Muscle of leg (tissue), 16 donors: ENCODE results near the gene NEIL1. TPM values are rescaled to one million over a fixed set of nuclear protein-coding genes. Genes with fewer than 3 reads are reported as not detected.
"Not testable (repeated sequence)": the region's sequence is repeated elsewhere in the genome, so short reads cannot be mapped to it uniquely, and the experiment has no call there.

ENCODE experiments used
- DNase-seq: peaks from one replicate; pipeline ENCODE4 v3.0.0; 2013
- H3K27ac ChIP-seq: one replicate; pipeline ENCODE4 v1.5.1; 2013; ENCODE audit warnings: mild to moderate bottlenecking, low read length, control low read depth
- H3K27me3 ChIP-seq: one replicate; pipeline ENCODE4 v1.6.1; 2013; ENCODE audit warnings: low read length; ENCODE audit not compliant: control insufficient read depth, insufficient read depth
- H3K36me3 ChIP-seq: one replicate; pipeline ENCODE4 v1.6.1; 2013; ENCODE audit warnings: low read length; ENCODE audit not compliant: control insufficient read depth, insufficient read depth
- H3K4me1 ChIP-seq: one replicate; pipeline ENCODE4 v1.6.1; 2013; ENCODE audit warnings: low read length; ENCODE audit not compliant: control insufficient read depth, insufficient read depth
- H3K4me3 ChIP-seq: one replicate; pipeline ENCODE4 v1.5.1; 2013; ENCODE audit warnings: low read length, control low read depth
- H3K9me3 ChIP-seq: replicated peaks from 2 replicates; pipeline ENCODE4 v1.6.1; 2013; ENCODE audit warnings: low read depth, low read length; ENCODE audit not compliant: control insufficient read depth
- WGBS: methylation state at CpG from one replicate; pipeline ENCODE4 v1.1.5; 2013; ENCODE audit warnings: missing lambda C conversion rate; ENCODE audit not compliant: insufficient coverage; 5-methylcytosine and 5-hydroxymethylcytosine counted together
- long read RNA-seq, 11 donors: transcript quantifications; one replicate each; lab custom pipeline, GENCODE V29; 2026
- polyA plus RNA-seq, 8 donors: library from polyadenylated mRNA; unstranded; fragments of 120-200 nt; gene quantifications; one replicate each; pipeline versions ENCODE4 v1.2.1 to v1.2.3, GENCODE V29; 2013; ENCODE audit warnings: inconsistent platforms in 1 of 8, low replicate concordance in 1 of 8; ENCODE audit not compliant: insufficient read length in 8 of 8, insufficient read depth in 1 of 8
- total RNA-seq: library from RNA; stranded (reverse); fragments of 120-200 nt; gene quantifications from one replicate; pipeline ENCODE4 v1.2.4, GENCODE V29; 2013

The NEIL1 gene
- total RNA-seq = 10.3 TPM
- 10 to 100 TPM in 1 of 8 donors, 1 to 10 TPM in 7; 3.3 to 12.0 (median 7.5) TPM for polyA plus RNA-seq
- long read RNA-seq, donor 1, partial matches to known transcripts = 0 of 1 reads
- long read RNA-seq, donor 1, other reads (novel, unspliced or antisense) = 0 of 1 reads
- long read RNA-seq, donor 2 = 0 reads
- long read RNA-seq, donor 3 = 0 reads
- long read RNA-seq, donor 4, partial matches to known transcripts = 0 of 2 reads
- long read RNA-seq, donor 4, other reads (novel, unspliced or antisense) = 0 of 2 reads
- long read RNA-seq, donor 5, partial matches to known transcripts = 0 of 2 reads
- long read RNA-seq, donor 5, other reads (novel, unspliced or antisense) = 0 of 2 reads
- long read RNA-seq, donor 6, partial matches to known transcripts = 0 of 1 reads
- long read RNA-seq, donor 6, other reads (novel, unspliced or antisense) = 0 of 1 reads
- long read RNA-seq, donor 7 = 0 reads
- long read RNA-seq, donor 8 = 0 reads
- long read RNA-seq, donor 9 = 0 reads
- long read RNA-seq, donor 10, partial matches to known transcripts = 0 of 1 reads
- long read RNA-seq, donor 10, other reads (novel, unspliced or antisense) = 0 of 1 reads
- long read RNA-seq, donor 11, partial matches to known transcripts = 0 of 1 reads
- long read RNA-seq, donor 11, other reads (novel, unspliced or antisense) = 0 of 1 reads

DNA sequence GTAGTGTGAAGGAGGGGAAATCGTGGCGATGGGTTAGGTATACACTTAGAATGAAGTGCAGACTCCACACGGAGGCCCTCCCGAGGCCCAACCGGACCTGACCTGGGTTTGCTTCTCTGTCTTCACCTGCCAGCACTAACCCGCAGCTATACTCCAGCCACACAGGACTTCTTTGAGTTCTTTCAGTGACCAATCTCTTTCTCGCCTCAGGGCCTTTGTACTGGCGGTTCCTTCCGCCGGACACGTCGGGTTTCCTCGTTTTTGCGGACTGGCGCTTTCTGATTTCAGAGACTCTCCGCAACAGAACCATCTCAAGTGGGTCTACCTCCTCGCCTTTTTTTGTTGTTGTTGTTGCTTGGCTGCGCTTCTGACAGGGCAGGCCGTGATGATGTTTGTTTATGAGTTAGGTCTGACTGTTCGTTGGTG lies at the start of gene NEIL1:
NEIL1 (plus strand) TSS at position 244 of the 426 bp plus-strand sequence. CDS start 1,867 bp downstream, outside the sequence.
- WGBS = 11% methylated on average over 8 of the region's 20 CpGs
- H3K36me3 ChIP-seq = no peaks in the 10 kb centered on the region
- DNase-seq = no peak

GRCh38 chr15:75298541-75299310 lies 48.1 kb upstream of the NEIL1 start:
- not testable (repeated sequence) for H3K27ac ChIP-seq, H3K27me3 ChIP-seq
- WGBS = no CpG with 5 or more reads among the region's 13 CpGs

More for the DNA sequence above, at the start of gene NEIL1:
- Histone ChIP-seq H3K4me1 (peaks cover 24% of the 10 kb centered on the region), H3K27ac (no peak within 1 kb of the TSS), H3K9me3 (no peaks in the 10 kb centered on the region), H3K4me3 (peak within 1 kb of the TSS; percentile 65), H3K27me3 (peaks cover 36% of the 10 kb centered on the region)

GRCh38 chr15:75299311-75299688 lies 47.5 kb upstream of the NEIL1 start:
- DNase-seq, H3K4me1 ChIP-seq, H3K4me3 ChIP-seq, H3K27me3 ChIP-seq, H3K9me3 ChIP-seq, H3K36me3 ChIP-seq, H3K27ac ChIP-seq: not testable (repeated sequence)
- 0% methylated on average over 1 of the region's 6 CpGs for WGBS

More at GRCh38 chr15:75298541-75299310, 48.1 kb upstream of the NEIL1 start:
- DNase-seq, H3K4me3 ChIP-seq, H3K36me3 ChIP-seq, H3K9me3 ChIP-seq, H3K4me1 ChIP-seq: not testable (repeated sequence)

DNA sequence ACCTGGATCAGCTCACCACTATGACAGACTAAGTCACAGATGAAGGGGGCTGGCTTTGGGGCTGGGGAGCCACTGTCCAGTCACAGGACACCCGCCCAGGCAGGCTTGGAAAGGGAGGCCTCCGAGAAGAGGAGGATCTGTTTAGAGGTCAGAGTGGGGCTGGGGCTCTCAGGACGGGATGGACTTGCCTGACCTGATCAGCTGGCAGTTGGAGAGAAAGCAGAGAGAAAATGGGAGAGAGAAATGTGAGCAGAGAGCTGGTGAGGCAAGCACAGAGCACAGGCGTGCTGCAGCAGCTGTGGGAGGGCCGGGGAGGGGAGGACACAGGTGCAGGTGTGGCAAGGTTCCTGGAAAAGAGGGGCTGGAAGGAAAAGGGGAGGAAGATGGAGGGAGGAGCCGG lies 46.8 kb upstream of the NEIL1 start:
- WGBS = 58% methylated on average over 5 of the region's 6 CpGs
- H3K36me3 ChIP-seq, H3K4me1 ChIP-seq, H3K27ac ChIP-seq, DNase-seq, H3K9me3 ChIP-seq, H3K4me3 ChIP-seq, H3K27me3 ChIP-seq: not testable (repeated sequence)

DNA sequence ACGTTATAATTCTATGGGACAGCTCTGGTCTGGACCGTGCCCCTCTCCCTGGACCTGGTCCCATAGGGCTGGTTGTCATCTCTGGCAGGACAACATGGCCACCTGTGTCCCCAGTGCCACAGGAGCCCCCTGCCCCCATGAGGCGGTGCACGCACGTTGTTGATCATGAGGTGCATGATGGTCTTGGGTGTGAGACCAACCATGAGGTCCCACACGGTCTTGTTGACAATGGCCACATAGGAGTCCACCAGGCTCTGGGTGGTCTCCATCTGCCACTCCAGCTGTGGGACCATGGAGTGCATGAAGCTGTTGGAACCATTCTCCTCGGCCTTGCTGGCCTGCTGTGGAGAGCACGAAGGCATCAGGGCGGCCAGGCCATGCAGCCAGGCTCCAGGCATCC lies 44.5 kb upstream of the NEIL1 start:
- Histone ChIP-seq H3K4me3 (no peak overlapping the region), H3K9me3 (no peaks in the 10 kb centered on the region), H3K27ac (no peak overlapping the region), H3K27me3 (peaks cover 5% of the 10 kb centered on the region), H3K36me3 (no peaks in the 10 kb centered on the region), H3K4me1 (no peaks in the 10 kb centered on the region)
- WGBS = 86% methylated on average over 9 of the region's 9 CpGs
- no peak for DNase-seq

DNA sequence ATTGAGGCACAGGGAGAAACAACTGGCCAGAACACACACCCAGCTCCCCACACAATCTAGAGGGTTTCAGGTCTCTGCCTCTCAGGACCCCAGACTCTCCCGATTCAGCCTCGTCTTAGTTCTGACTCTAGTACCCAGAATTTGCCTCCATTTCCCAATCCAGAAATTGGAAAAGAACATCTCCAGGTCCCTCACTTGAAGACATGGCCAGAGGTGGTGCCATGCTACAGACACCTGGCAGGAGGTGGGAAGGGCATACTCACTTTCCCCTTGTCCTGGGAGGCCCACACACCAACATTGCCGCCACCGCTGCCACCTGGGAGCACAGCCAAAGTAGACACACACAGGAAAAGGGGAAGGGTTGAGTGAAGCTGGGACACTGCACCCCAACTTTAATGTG lies 44.1 kb upstream of the NEIL1 start:
- WGBS = 100% methylated on average over 1 of the region's 4 CpGs
- not testable (repeated sequence) for H3K4me3 ChIP-seq, H3K9me3 ChIP-seq, H3K27me3 ChIP-seq, H3K36me3 ChIP-seq, H3K4me1 ChIP-seq, DNase-seq, H3K27ac ChIP-seq

- H3K4me1 ChIP-seq = no peaks in the 10 kb centered on the region
- H3K27ac ChIP-seq = no peak overlapping the region
- no peak for DNase-seq
- H3K4me3 ChIP-seq = no peak overlapping the region
- peaks cover 14% of the 10 kb centered on the region for H3K27me3 ChIP-seq
- no peaks in the 10 kb centered on the region for H3K36me3 ChIP-seq
- WGBS = 20% methylated on average over 1 of the region's 3 CpGs
- no peaks in the 10 kb centered on the region for H3K9me3 ChIP-seq
These were observed 40.7 kb upstream of the NEIL1 start for GRCh38 chr15:75306188-75306587.

- no peak overlapping the region for H3K27ac ChIP-seq
- H3K36me3 ChIP-seq = no peaks in the 10 kb centered on the region
- H3K9me3 ChIP-seq = no peaks in the 10 kb centered on the region
- no peaks in the 10 kb centered on the region for H3K4me1 ChIP-seq
- WGBS = 52% methylated on average over 8 of the region's 15 CpGs
- peaks cover 14% of the 10 kb centered on the region for H3K27me3 ChIP-seq
- no peak for DNase-seq
- H3K4me3 ChIP-seq = no peak overlapping the region
These were observed 39.0 kb upstream of the NEIL1 start for GRCh38 chr15:75307778-75308390.

DNA sequence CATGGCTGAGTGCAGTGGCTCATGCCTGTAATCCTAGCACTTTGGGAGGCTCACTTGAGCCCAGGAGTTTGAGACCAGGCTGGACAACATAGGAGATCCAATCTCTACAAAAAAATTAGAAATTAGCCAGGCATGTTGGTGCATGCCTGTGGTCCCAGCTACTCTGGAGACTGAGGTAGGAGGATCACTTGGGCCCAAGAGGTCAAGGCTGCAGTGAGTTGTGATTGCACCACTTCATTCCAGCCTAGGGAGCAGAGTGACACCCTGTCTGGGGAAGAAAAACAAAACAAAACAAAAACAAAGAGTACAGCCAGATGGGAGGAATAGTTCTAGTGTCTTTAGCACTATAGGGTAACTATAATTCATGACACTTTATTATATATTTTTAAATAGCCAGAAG lies 37.1 kb upstream of the NEIL1 start:
- Histone ChIP-seq H3K9me3 (no peaks in the 10 kb centered on the region), H3K36me3 (no peaks in the 10 kb centered on the region), H3K27ac (no peak overlapping the region), H3K4me1 (no peaks in the 10 kb centered on the region), H3K27me3 (peaks cover 10% of the 10 kb centered on the region), H3K4me3 (no peak overlapping the region)
- no peak for DNase-seq

DNA sequence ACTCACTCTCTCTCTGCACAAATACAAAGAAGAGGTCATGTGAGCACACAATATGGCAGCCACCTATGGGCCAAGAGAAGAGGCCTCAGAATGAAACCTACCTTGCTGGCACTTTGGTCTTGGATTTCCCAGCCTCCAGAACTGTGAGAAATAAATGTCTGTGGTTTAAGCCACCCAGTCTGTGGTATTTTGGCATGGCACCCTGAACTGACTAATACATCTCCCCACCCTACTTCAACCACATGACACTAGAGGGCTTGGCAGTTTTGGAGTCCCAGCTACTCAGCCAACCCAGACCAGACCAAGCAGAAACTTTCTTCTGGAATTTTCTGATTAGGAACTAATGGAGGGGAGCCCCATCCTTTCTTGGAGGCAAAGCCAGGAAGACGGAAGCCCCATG lies 34.3 kb upstream of the NEIL1 start:
- H3K4me1 ChIP-seq, DNase-seq, H3K27ac ChIP-seq, H3K9me3 ChIP-seq, H3K4me3 ChIP-seq, H3K27me3 ChIP-seq, H3K36me3 ChIP-seq: not testable (repeated sequence)
- 82% methylated on average over 1 of the region's 1 CpG for WGBS
